Colonic mucosa (tissue), 4 donors: ENCODE measurements around the gene VAV1. TPM values are rescaled to one million over a fixed set of nuclear protein-coding genes. Genes with fewer than 3 reads are reported as not detected.

ENCODE experiments used
- DNase-seq: peaks from one replicate; pipeline ENCODE4 v3.0.0-alpha.2; 2020
- H3K27ac ChIP-seq: fragments of 200-600 bp; one replicate; pipeline ENCODE4 v1.8.0; 2021
- H3K27me3 ChIP-seq: fragments of 200-600 bp; one replicate; pipeline ENCODE4 v1.8.0; 2021
- H3K36me3 ChIP-seq: fragments of 200-600 bp; one replicate; pipeline ENCODE4 v1.8.0; 2021
- H3K4me1 ChIP-seq: fragments of 200-600 bp; one replicate; pipeline ENCODE4 v1.8.0; 2021; ENCODE audit warnings: mild to moderate bottlenecking
- H3K4me3 ChIP-seq: fragments of 200-600 bp; one replicate; pipeline ENCODE4 v1.8.0; 2021
- H3K9ac ChIP-seq, 2 donors: one replicate each; pipeline ENCODE4 v1.7.0; 2013; ENCODE audit warnings: control low read depth in 2 of 2, low read depth in 2 of 2, low read length in 2 of 2
- H3K9me3 ChIP-seq: fragments of 200-600 bp; one replicate; pipeline ENCODE4 v1.8.0; 2021
- CTCF ChIP-seq: fragments of 200-600 bp; IDR thresholded peaks from one replicate; pipeline ENCODE4 v1.8.0; 2022; ENCODE audit warnings: antibody characterized with exemption, mild to moderate bottlenecking
- intact Hi-C: fragments of 100-400 bp; cut with DNase I; formaldehyde crosslinking; loops from one replicate; pipeline ENCODE4 v1.14.1; 2022
- total RNA-seq, 2 donors: library from RNA; stranded (reverse); fragmentation: NEBNext Ultra II Directional in 1 of 2; extraction: Animal tissue kit (Norgen Biotek cat#: 25700) in 1 of 2; gene quantifications; one replicate each; pipeline ENCODE4 v1.2.1, GENCODE V29; 2021
- donor health status: healthy.
- donor health status: DM: no; HTN: no; CAD: no.
- donor health status: DM: no; HTN: no; CAD: no.

The VAV1 gene
- total RNA-seq, 2 donors from 2014 or later = 5.7 to 6.0 TPM

GRCh38 chr19:6838062-6838655, 65.7 kb downstream of the VAV1 start:
- no peak for TF ChIP-seq CTCF
- no peak for DNase-seq

GRCh38 chr19:6842871-6843607, 70.5 kb downstream of the VAV1 start:
- H3K27me3 ChIP-seq = no peaks in the 10 kb centered on the region
- H3K9me3 ChIP-seq = no peaks in the 10 kb centered on the region
- H3K4me1 ChIP-seq = no peaks in the 10 kb centered on the region
- no peak for DNase-seq
- intact Hi-C loops = no loop called here
- H3K36me3 ChIP-seq = no peaks in the 10 kb centered on the region
- no peak for TF ChIP-seq CTCF
- no peak overlapping the region for H3K4me3 ChIP-seq
- no peak overlapping the region for H3K27ac ChIP-seq
- H3K9ac ChIP-seq = no peak overlapping the region

More at GRCh38 chr19:6838062-6838655, 65.7 kb downstream of the VAV1 start:
- no peak overlapping the region for H3K27ac ChIP-seq
- no peak overlapping the region for H3K9ac ChIP-seq
- intact Hi-C loops = no loop called here
- H3K9me3 ChIP-seq = no peaks in the 10 kb centered on the region
- H3K4me3 ChIP-seq = no peak overlapping the region
- no peaks in the 10 kb centered on the region for H3K27me3 ChIP-seq
- H3K36me3 ChIP-seq = no peaks in the 10 kb centered on the region
- no peaks in the 10 kb centered on the region for H3K4me1 ChIP-seq

GRCh38 chr19:6847828-6848200, 75.3 kb downstream of the VAV1 start:
- DNase-seq = no peak
- no peak overlapping the region for H3K27ac ChIP-seq
- intact Hi-C loops = no loop called here
- H3K4me3 ChIP-seq = no peak overlapping the region
- H3K9me3 ChIP-seq = no peaks in the 10 kb centered on the region
- H3K4me1 ChIP-seq = no peaks in the 10 kb centered on the region
- H3K27me3 ChIP-seq = no peaks in the 10 kb centered on the region
- H3K9ac ChIP-seq = no peak overlapping the region
- no peak for TF ChIP-seq CTCF
- no peaks in the 10 kb centered on the region for H3K36me3 ChIP-seq

- no peaks in the 10 kb centered on the region for H3K27me3 ChIP-seq
- no peaks in the 10 kb centered on the region for H3K36me3 ChIP-seq
- H3K4me3 ChIP-seq = no peak overlapping the region
- no peak for TF ChIP-seq CTCF
- H3K9ac ChIP-seq = no peak overlapping the region
- no peak overlapping the region for H3K27ac ChIP-seq
- intact Hi-C loops = no loop called here
- no peaks in the 10 kb centered on the region for H3K4me1 ChIP-seq
- DNase-seq = no peak
- H3K9me3 ChIP-seq = no peaks in the 10 kb centered on the region
Measured at GRCh38 chr19:6848986-6849385, 76.5 kb downstream of the VAV1 start.

- Histone ChIP-seq H3K4me1 (no peaks in the 10 kb centered on the region), H3K27me3 (no peaks in the 10 kb centered on the region), H3K9ac (no peak overlapping the region), H3K36me3 (no peaks in the 10 kb centered on the region), H3K9me3 (no peaks in the 10 kb centered on the region), H3K4me3 (no peak overlapping the region), H3K27ac (no peak overlapping the region)
- intact Hi-C loops = no loop called here
- no peak for DNase-seq
- TF ChIP-seq CTCF = no peak
Measured at GRCh38 chr19:6849876-6850275, 77.4 kb downstream of the VAV1 start.
